Endothelial cell of umbilical vein (primary cell): ENCODE results near the gene SURF1. TPM values are rescaled to one million over a fixed set of nuclear protein-coding genes. Genes with fewer than 3 reads are reported as not detected.

ENCODE experiments used
- BruUV-seq: library from RNA; stranded (reverse); fragments of 400-500 nt; replicated peaks from 2 replicates; lab custom pipeline; 2021; lab: Mats Ljungman, UMichigan
- CTCF ChIA-PET: fragments of 300-600, 350-600 bp; sonication (Branson Sonifier 250); formaldehyde crosslinking; loops from one replicate; lab custom pipeline; 2021; ENCODE audit warnings: antibody characterized with exemption, inconsistent platforms; lab: Charles Lee
- POLR2A ChIA-PET: fragments of 300-600, 350-600 bp; sonication (Branson Sonifier 250); formaldehyde crosslinking; loops from one replicate; lab custom pipeline; 2021; ENCODE audit warnings: antibody characterized with exemption, inconsistent platforms; lab: Charles Lee
- DNase-seq: peaks from one replicate; pipeline ENCODE4 v3.0.0-alpha.2; 2011; ENCODE audit warnings: low read depth, low spot score
- FAIRE-seq: peaks from 2 replicates; lab custom pipeline; 2011; peaks lifted over from hg19 to GRCh38; lab: Jason Lieb, UNC
- H2AFZ ChIP-seq: 2 replicates; pipeline ENCODE4 v1.6.0; 2012; ENCODE audit warnings: low read depth, low read length, control low read depth, inconsistent platforms
- H3K27ac ChIP-seq: 2 replicates; pipeline ENCODE4 v1.5.1; 2011; ENCODE audit warnings: low read depth, mild to moderate bottlenecking, control low read depth, low read length, moderate library complexity; ENCODE audit not compliant: insufficient read depth
- H3K27me3 ChIP-seq, 2 experiments: 2 replicates each; pipeline versions ENCODE4 v1.6.0 to v1.6.1; 2011; ENCODE audit warnings: low read length in 2 of 2, mixed read lengths in 1 of 2; ENCODE audit not compliant: control insufficient read depth in 2 of 2, insufficient read depth in 2 of 2
- H3K36me3 ChIP-seq, 2 experiments: 2 replicates in 1 of 2; 3 replicates in 1 of 2; pipeline ENCODE4 v1.5.1; 2011; ENCODE audit warnings: low read length in 2 of 2, mild to moderate bottlenecking in 1 of 2, moderate library complexity in 1 of 2; ENCODE audit not compliant: control insufficient read depth in 2 of 2, insufficient read depth in 2 of 2; ENCODE audit errors: extremely low read depth in 1 of 2
- H3K4me1 ChIP-seq: 3 replicates; pipeline ENCODE4 v1.5.1; 2011; ENCODE audit warnings: mild to moderate bottlenecking, low read length; ENCODE audit not compliant: control insufficient read depth, insufficient read depth; ENCODE audit errors: extremely low read depth
- H3K4me2 ChIP-seq: 2 replicates; pipeline ENCODE4 v1.6.1; 2011; ENCODE audit warnings: low read length, control low read depth, mixed read lengths; ENCODE audit not compliant: insufficient read depth
- H3K4me3 ChIP-seq, 3 experiments: fragments of 200-600 bp in 1 of 3; sonication (generic), shearing (Covaris generic) in 1 of 3; replicated peaks in 1 of 3; 2 replicates each; pipeline ENCODE4 v1.5.1; 2011 to 2016; ENCODE audit warnings: control low read depth in 3 of 3, low read length in 3 of 3, mild to moderate bottlenecking in 2 of 3, inconsistent platforms in 1 of 3, low read depth in 1 of 3, moderate library complexity in 1 of 3; ENCODE audit not compliant: insufficient read depth in 1 of 3
- H3K79me2 ChIP-seq: 2 replicates; pipeline ENCODE4 v1.6.0; 2012; ENCODE audit warnings: low read length, inconsistent platforms; ENCODE audit not compliant: control insufficient read depth, insufficient read depth
- H3K9ac ChIP-seq: replicated peaks from 2 replicates; pipeline ENCODE3; 2011; ENCODE audit warnings: low read length, control low read depth; ENCODE audit not compliant: insufficient read depth; ENCODE audit errors: extremely low read depth
- H3K9me1 ChIP-seq: replicated peaks from 3 replicates; pipeline ENCODE4 v1.6.0; 2011; ENCODE audit warnings: mild to moderate bottlenecking, low read length; ENCODE audit not compliant: control insufficient read depth, insufficient read depth; ENCODE audit errors: extremely low read depth
- H3K9me3 ChIP-seq: replicated peaks from 2 replicates; pipeline ENCODE4 v1.5.1; 2012; ENCODE audit warnings: low read length, inconsistent platforms; ENCODE audit not compliant: control insufficient read depth, insufficient read depth
- H4K20me1 ChIP-seq: replicated peaks from 2 replicates; pipeline ENCODE3; 2011; ENCODE audit warnings: mild to moderate bottlenecking, low read length; ENCODE audit not compliant: control insufficient read depth, insufficient read depth; ENCODE audit errors: extremely low read depth
- CTCF ChIP-seq, 2 donors: IDR thresholded peaks; 1 replicate in 1 of 2; 2 replicates in 1 of 2; pipeline ENCODE4 v1.5.1; 2011; ENCODE audit warnings: low read length in 2 of 2, mild to moderate bottlenecking in 2 of 2, moderate library complexity in 2 of 2, control low read depth in 1 of 2, inconsistent platforms in 1 of 2, low read depth in 1 of 2; ENCODE audit not compliant: insufficient read depth in 1 of 2; ENCODE audit errors: extremely low read depth in 1 of 2
- FOS ChIP-seq: IDR thresholded peaks from 2 replicates; pipeline ENCODE4 v1.6.1; 2011; ENCODE audit warnings: mild to moderate bottlenecking, low read length, moderate library complexity, borderline replicate concordance; ENCODE audit not compliant: insufficient read depth
- GATA2 ChIP-seq: IDR thresholded peaks from 2 replicates; pipeline ENCODE4 v1.7.0; 2011; ENCODE audit warnings: low read depth, mild to moderate bottlenecking, moderate library complexity, mixed read lengths, low read length; ENCODE audit not compliant: insufficient read length, insufficient read depth
- JUN ChIP-seq: IDR thresholded peaks from 2 replicates; pipeline ENCODE4 v1.6.1; 2011; ENCODE audit warnings: borderline replicate concordance, low read depth; ENCODE audit not compliant: insufficient read length, insufficient read depth
- MAX ChIP-seq: IDR thresholded peaks from 2 replicates; pipeline ENCODE4 v1.6.1; 2011; ENCODE audit not compliant: insufficient read depth, insufficient read length
- POLR2A ChIP-seq: IDR thresholded peaks from 2 replicates; pipeline ENCODE4 v1.6.1; 2012; ENCODE audit warnings: low read depth, mild to moderate bottlenecking, control low read depth, low read length
- POLR2AphosphoS5 ChIP-seq: IDR thresholded peaks from 2 replicates; pipeline ENCODE4 v1.6.1; 2012; ENCODE audit warnings: low read depth, mild to moderate bottlenecking, control low read depth, low read length, moderate library complexity; ENCODE audit not compliant: insufficient read depth
- dilution Hi-C: fragments of 300-500 bp; cut with MboI; formaldehyde crosslinking; loops from one replicate; pipeline ENCODE4 v1.15.0; 2019; ENCODE audit warnings: low sequenced_read_pairs; ENCODE audit not compliant: extremely low pct_ligation_motif_present
- intact Hi-C: fragments of 100-400 bp; cut with micrococcal nuclease; formaldehyde crosslinking; loops from one replicate; pipeline ENCODE4 v1.10.0; 2022
- polyA plus RNA-seq, 4 experiments: library from polyadenylated mRNA; depleted of rRNA in 3 of 4; stranded (reverse) in 3 of 4; unstranded in 1 of 4; fragments of >200 nt; gene quantifications; 2 replicates each; pipeline versions ENCODE4 v1.2.1 to v1.2.3, GENCODE V29; 2011 to 2012; ENCODE audit warnings: missing spikeins in 1 of 4
- total RNA-seq: library from RNA; stranded (reverse); gene quantifications from 2 replicates; pipeline ENCODE4 v1.2.3, GENCODE V29; 2021

SURF1 gene
- total and polyA plus RNA-seq, 2 donors (not counting 3 experiments of a cell fraction or from before 2014, with no cell fraction given) = 22.8 to 27.1 TPM

GRCh38 chr9:133389562-133389961, 33.3 kb upstream of the SURF1 start:
- no peaks in the 10 kb centered on the region for H4K20me1 ChIP-seq
- H3K4me2 ChIP-seq = no peak overlapping the region
- BruUV-seq = no TSS peak
- ChIA-PET CTCF (interaction anchor here (1.1 kb wide), 1 partner anchor 97 kb away, joined by 3 read pairs; no protein-coding TSS in a partner anchor), POLR2A (no interaction called here)
- H3K9me3 ChIP-seq = no peaks in the 10 kb centered on the region
- no peaks in the 10 kb centered on the region for H3K36me3 ChIP-seq
- no peaks in the 10 kb centered on the region for H3K4me1 ChIP-seq
- no peak for DNase-seq
- intact Hi-C loops = no loop called here
- no peak overlapping the region for H3K4me3 ChIP-seq
- H3K9me1 ChIP-seq = no peaks in the 10 kb centered on the region
- H3K27me3 ChIP-seq = no peaks in the 10 kb centered on the region
- no peaks in the 10 kb centered on the region for H3K79me2 ChIP-seq
- H2AFZ ChIP-seq = no peak overlapping the region
- TF ChIP-seq FOS (no peak), MAX (no peak), POLR2AphosphoS5 (no peak), CTCF (IDR thresholded peaks at IDR 0.05; ENCODE audit: extremely low read depth in 1 of 2, insufficient read depth in 1 of 2, low read depth in 1 of 2, low read length in 2 of 2) (no peak), JUN (no peak), GATA2 (no peak), POLR2A (no peak)
- H3K27ac ChIP-seq = no peak overlapping the region
- H3K9ac ChIP-seq = no peak overlapping the region
- dilution Hi-C loops = no loop called here
- no peak for FAIRE-seq
